ENCODE measurements around the gene FAM117A. TPM values are rescaled to one million over a fixed set of nuclear protein-coding genes. Genes with fewer than 3 reads are reported as not detected.

FAM117A gene
- total RNA-seq, 4 donors from 2014 or later = 21.8 to 39.7 (median 26.4) TPM

GRCh38 chr17:49688848-49689247 lies 75.1 kb downstream of the FAM117A start:
- WGBS, 2 donors = 87% methylated on average over 4 of the region's 4 CpGs
- TF ChIP-seq CTCF (IDR thresholded peaks at IDR 0.05) = no peak
- no peak for TF ChIP-seq POLR2A (IDR thresholded peaks at IDR 0.05)
- intact Hi-C loops (cut with DNase I; ENCODE audit: low total_unique reads) = no loop called here
- DNase-seq (ENCODE audit: low spot score in 2 of 2) = peak in 1 of 2 donors; percentile 25
- no peak overlapping the region for H3K4me3 ChIP-seq (ENCODE audit: low read depth, poor library complexity, severe bottlenecking)

GRCh38 chr17:49687878-49688491 lies 75.9 kb downstream of the FAM117A start:
- WGBS, 2 donors = 68 to 77% methylated on average over 10 of the region's 10 CpGs
- intact Hi-C loops (cut with DNase I; ENCODE audit: low total_unique reads) = no loop called here
- TF ChIP-seq POLR2A (IDR thresholded peaks at IDR 0.05) (no peak), CTCF (IDR thresholded peaks at IDR 0.05) (no peak)
- H3K4me3 ChIP-seq (ENCODE audit: low read depth, poor library complexity, severe bottlenecking) = no peak overlapping the region
- DNase-seq (ENCODE audit: low spot score in 2 of 2) = peak in 1 of 2 donors; percentile 74

- intact Hi-C loops (cut with DNase I; ENCODE audit: low total_unique reads) = no loop called here
- 60 to 65% methylated on average over 9 of the region's 9 CpGs for WGBS, 2 donors
These were observed 82.6 kb downstream of the FAM117A start for GRCh38 chr17:49681106-49681979.

GRCh38 chr17:49680314-49680713 lies 83.6 kb downstream of the FAM117A start:
- H3K4me3 ChIP-seq (ENCODE audit: low read depth, poor library complexity, severe bottlenecking) = no peak overlapping the region
- TF ChIP-seq CTCF (IDR thresholded peaks at IDR 0.05) (no peak), POLR2A (IDR thresholded peaks at IDR 0.05) (no peak)
- 76% methylated on average over 6 of the region's 6 CpGs for WGBS, 2 donors
- DNase-seq (ENCODE audit: low spot score in 2 of 2) = peak in 1 of 2 donors; percentile 25
- intact Hi-C loops (cut with DNase I; ENCODE audit: low total_unique reads) = no loop called here

More at GRCh38 chr17:49681106-49681979, 82.6 kb downstream of the FAM117A start:
- DNase-seq (ENCODE audit: low spot score in 2 of 2) = no peak
- no peak for TF ChIP-seq POLR2A (IDR thresholded peaks at IDR 0.05)
- TF ChIP-seq CTCF (IDR thresholded peaks at IDR 0.05) = no peak
- H3K4me3 ChIP-seq (ENCODE audit: low read depth, poor library complexity, severe bottlenecking) = no peak overlapping the region

- intact Hi-C loops (cut with DNase I; ENCODE audit: low total_unique reads) = no loop called here
- H3K4me3 ChIP-seq (ENCODE audit: low read depth, poor library complexity, severe bottlenecking) = peak within 1 kb of the TSS; percentile 54
- 14 to 16% methylated on average over 52 to 53 of the region's 53 CpGs for WGBS, 2 donors
- DNase-seq (ENCODE audit: low spot score in 2 of 2) = peak; percentile 99 to 100
- TF ChIP-seq POLR2A (IDR thresholded peaks at IDR 0.05) (no peak), CTCF (IDR thresholded peaks at IDR 0.05) (no peak)
These were observed 85.7 kb downstream of the FAM117A start, which contains the start of gene SPOP for GRCh38 chr17:49677933-49678847. SPOP (minus strand) TSS chr17:49678097; CDS start chr17:49622810, 55,287 bp downstream.

All from lower leg skin (tissue), 4 donors.